HepG2 (cell line): ENCODE data around the gene RNASE7. TPM values are rescaled to one million over a fixed set of nuclear protein-coding genes. Genes with fewer than 3 reads are reported as not detected.
A peak's percentile ranks its signal among the peaks of the same experiment; 100 is the strongest.

ENCODE experiments used
- DMTF1 ChIP-seq: sonication (generic); formaldehyde crosslinking; IDR thresholded peaks from 2 replicates; pipeline ENCODE4 v1.4.0; 2020; ENCODE audit warnings: mild to moderate bottlenecking, missing genetic modification reagents
- GMEB1 ChIP-seq: sonication (generic); formaldehyde crosslinking; IDR thresholded peaks from 2 replicates; pipeline ENCODE4 v1.5.1; 2020; ENCODE audit warnings: missing genetic modification reagents, mild to moderate bottlenecking, borderline replicate concordance
- GMEB2 ChIP-seq: IDR thresholded peaks from 2 replicates; pipeline ENCODE4 v1.6.1; 2016; ENCODE audit warnings: missing biosample characterization, missing genetic modification reagents, low read depth
- HDAC2 ChIP-seq: sonication (generic); formaldehyde crosslinking; IDR thresholded peaks from 2 replicates; pipeline ENCODE4 v1.4.0; 2020; ENCODE audit warnings: missing genetic modification reagents
- MEF2D ChIP-seq: sonication (generic); formaldehyde crosslinking; IDR thresholded peaks from 2 replicates; pipeline ENCODE4 v1.5.1; 2020; ENCODE audit warnings: mild to moderate bottlenecking, missing genetic modification reagents
- PHF21A ChIP-seq: sonication (generic); formaldehyde crosslinking; IDR thresholded peaks from 2 replicates; pipeline ENCODE4 v1.5.0; 2020; ENCODE audit warnings: mild to moderate bottlenecking, missing genetic modification reagents
- RBAK ChIP-seq: sonication (generic); formaldehyde crosslinking; IDR thresholded peaks from 2 replicates; pipeline ENCODE4 v1.5.1; 2020; ENCODE audit warnings: mild to moderate bottlenecking, missing genetic modification reagents
- SCMH1 ChIP-seq: sonication (generic); formaldehyde crosslinking; IDR thresholded peaks from 2 replicates; pipeline ENCODE4 v1.9.0; 2021; ENCODE audit warnings: missing genetic modification reagents, mild to moderate bottlenecking, borderline replicate concordance
- SRY ChIP-seq: sonication (generic); formaldehyde crosslinking; IDR thresholded peaks from 2 replicates; pipeline ENCODE4 v1.8.0; 2022; ENCODE audit warnings: mild to moderate bottlenecking, missing genetic modification reagents
- THAP7 ChIP-seq: sonication (generic); formaldehyde crosslinking; IDR thresholded peaks from 2 replicates; pipeline ENCODE4 v1.8.1; 2023; ENCODE audit warnings: mild to moderate bottlenecking, missing genetic modification reagents
- ZBTB37 ChIP-seq: sonication (generic); formaldehyde crosslinking; IDR thresholded peaks from 2 replicates; pipeline ENCODE4 v1.4.0; 2020; ENCODE audit warnings: mild to moderate bottlenecking, missing genetic modification reagents
- ZNF260 ChIP-seq: sonication (generic); formaldehyde crosslinking; IDR thresholded peaks from 2 replicates; pipeline ENCODE4 v1.4.0; 2020; ENCODE audit warnings: missing genetic modification reagents, low read depth, mild to moderate bottlenecking, borderline replicate concordance
- ZNF317 ChIP-seq: sonication (generic); formaldehyde crosslinking; IDR thresholded peaks from 2 replicates; pipeline ENCODE4 v1.5.0; 2020; ENCODE audit warnings: mild to moderate bottlenecking, missing genetic modification reagents
- ZNF383 ChIP-seq: sonication (generic); formaldehyde crosslinking; IDR thresholded peaks from 2 replicates; pipeline ENCODE4 v1.4.0; 2020; ENCODE audit warnings: missing genetic modification reagents, mild to moderate bottlenecking, borderline replicate concordance
- ZNF451 ChIP-seq: sonication (generic); formaldehyde crosslinking; IDR thresholded peaks from 2 replicates; pipeline ENCODE4 v1.5.0; 2020; ENCODE audit warnings: mild to moderate bottlenecking, missing genetic modification reagents
- ZNF784 ChIP-seq: sonication (generic); formaldehyde crosslinking; IDR thresholded peaks from 2 replicates; pipeline ENCODE4 v1.5.1; 2020; ENCODE audit warnings: missing genetic modification reagents, mild to moderate bottlenecking, borderline replicate concordance
- polyA plus RNA-seq, 8 experiments: library from polyadenylated mRNA; depleted of rRNA in 3 of 8; stranded (reverse) in 7 of 8; unstranded in 1 of 8; fragments of >200 nt; fragmentation: Illumina TruSeq in 4 of 8; extraction: Trizol in 4 of 8; gene quantifications; 2 replicates each; pipeline versions ENCODE4 v1.2.1 to v1.2.3, GENCODE V29; 2011 to 2016; ENCODE audit warnings: low read depth in 4 of 8, missing spikeins in 1 of 8, mixed read lengths in 1 of 8; ENCODE audit not compliant: insufficient read depth in 1 of 8
- total RNA-seq, 5 experiments: library from RNA; depleted of rRNA; stranded (reverse); fragments of >200 nt; fragmentation: Illumina TruSeq; extraction: Trizol; gene quantifications; 2 replicates each; pipeline ENCODE4 v1.2.3, GENCODE V29; 2016; ENCODE audit warnings: low read depth in 1 of 5

The RNASE7 gene
- total and polyA plus RNA-seq, 2 of the 13 experiments (the other 11 are each of a cell fraction or from before 2014, with no cell fraction given) = 0.04 TPM; not detected in 1

GRCh38 chr14:21068521-21069387 is 26.6 kb downstream of the RNASE7 start (continued):
- TF ChIP-seq GMEB1 (CRISPR knock-in tag) = peak; percentile 47; the same call in 1 of the 2 replicates
- no peak; the same call in 1 of the 2 replicates for TF ChIP-seq ZNF317 (CRISPR knock-in tag)
- no peak for TF ChIP-seq ZBTB37 (CRISPR knock-in tag)
- TF ChIP-seq ZNF451 (CRISPR knock-in tag) = no peak
- peak; percentile 21; the same call in 1 of the 2 replicates for TF ChIP-seq HDAC2 (CRISPR knock-in tag)
- no peak for TF ChIP-seq ZNF784 (CRISPR knock-in tag)
- no peak for TF ChIP-seq RBAK (CRISPR knock-in tag)
- TF ChIP-seq PHF21A (CRISPR knock-in tag) = peak; percentile 71
- no peak for TF ChIP-seq GMEB2 (CRISPR knock-in tag)
- peak; percentile 55 for TF ChIP-seq MEF2D
- TF ChIP-seq ZNF260 (CRISPR knock-in tag) = no peak
- peak; percentile 1; the same call in 1 of the 2 replicates for TF ChIP-seq THAP7
- TF ChIP-seq SCMH1 (CRISPR knock-in tag) = no peak
- TF ChIP-seq ZNF383 = no peak
- no peak for TF ChIP-seq SRY (CRISPR knock-in tag)
- TF ChIP-seq DMTF1 (CRISPR knock-in tag) = no peak
